Erythroblast (primary cell): ENCODE measurements around the gene EFCAB13.
"Not testable (repeated sequence)": the region's sequence is repeated elsewhere in the genome, so short reads cannot be mapped to it uniquely, and the experiment has no call there.

Experiments used
- DNase-seq, 2 experiments: peaks; one replicate each; lab custom pipeline; 2025; lab: John Stamatoyannopoulos, UW
- GATA1 ChIP-seq: IDR thresholded peaks from 2 replicates; pipeline ENCODE4 v1.6.1; 2011; ENCODE audit warnings: low read depth, mild to moderate bottlenecking, control low read depth, low read length, moderate library complexity
- POLR2A ChIP-seq: IDR thresholded peaks from 2 replicates; pipeline ENCODE4 v1.6.1; 2011; ENCODE audit warnings: mild to moderate bottlenecking, low read length

Gene EFCAB13

DNA sequence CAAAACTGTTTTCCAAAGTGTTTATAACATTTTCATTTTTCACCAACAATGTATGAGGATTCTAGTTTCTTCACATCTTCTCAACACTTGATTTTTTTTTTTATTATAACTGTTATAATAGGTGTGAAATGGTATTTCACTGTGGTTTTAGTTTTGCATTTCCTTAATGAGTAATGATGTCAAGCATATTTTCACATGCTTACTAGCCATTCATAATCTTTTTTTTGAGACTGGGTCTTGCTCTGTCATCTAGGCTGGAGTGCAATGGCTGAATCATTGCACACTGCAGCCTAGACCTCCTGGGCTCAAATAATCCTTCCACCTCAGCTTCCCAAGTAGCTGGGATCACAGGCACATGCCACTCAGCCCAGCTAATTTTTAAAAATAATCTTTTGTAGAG is 65.1 kb downstream of the EFCAB13 start:
- no peak for DNase-seq

DNA sequence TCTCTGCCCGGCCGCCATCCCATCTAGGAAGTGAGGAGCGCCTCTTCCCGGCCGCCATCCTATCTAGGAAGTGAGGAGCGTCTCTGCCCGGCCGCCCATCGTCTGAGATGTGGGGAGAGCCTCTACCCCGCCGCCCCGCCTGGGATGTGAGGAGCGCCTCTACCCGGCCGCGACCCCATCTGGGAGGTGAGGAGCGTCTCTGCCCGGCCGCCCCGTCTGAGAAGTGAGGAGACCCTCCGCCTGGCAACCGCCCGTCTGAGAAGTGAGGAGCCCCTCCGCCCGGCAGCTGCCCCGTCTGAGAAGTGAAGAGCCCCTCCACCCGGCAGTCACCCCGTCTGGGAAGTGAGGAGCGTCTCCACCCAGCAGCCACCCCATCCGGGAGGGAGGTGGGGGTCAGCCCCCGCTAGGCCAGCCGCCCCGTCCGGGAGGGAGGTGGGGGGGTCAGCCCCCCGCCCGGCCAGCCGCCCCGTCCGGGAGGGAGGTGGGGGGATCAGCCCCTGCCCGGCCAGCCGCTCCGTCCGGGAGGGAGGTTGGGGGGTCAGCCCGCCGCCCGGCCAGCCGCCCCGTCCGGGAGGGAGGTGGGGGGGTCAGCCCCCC is 73.9 kb downstream of the EFCAB13 start:
- not testable (repeated sequence) for DNase-seq

More for the DNA sequence above, 65.1 kb downstream of the EFCAB13 start:
- no peak for TF ChIP-seq POLR2A
- no peak for TF ChIP-seq GATA1

DNA sequence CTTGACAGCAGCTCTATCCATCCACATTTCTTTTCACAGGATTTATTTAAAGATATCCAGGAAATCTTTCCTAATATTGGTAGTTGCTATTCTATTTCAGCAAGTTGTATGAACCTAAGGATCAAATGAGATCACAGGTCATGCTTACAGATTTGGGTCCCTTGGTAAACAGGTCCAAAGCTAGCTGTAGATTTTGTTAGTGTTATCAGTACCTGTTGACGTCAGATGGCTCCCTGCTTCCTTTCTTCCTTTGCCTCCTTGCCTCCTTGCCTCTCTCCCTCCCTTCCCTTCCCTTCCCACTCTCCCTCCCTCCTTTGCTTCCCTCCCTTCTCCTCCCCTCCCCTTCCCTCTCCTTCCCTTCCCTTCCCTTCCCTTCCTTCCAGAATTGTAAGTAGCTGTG is 76.6 kb downstream of the EFCAB13 start:
- no peak for DNase-seq
- no peak for TF ChIP-seq POLR2A
- TF ChIP-seq GATA1, result no peak

DNA sequence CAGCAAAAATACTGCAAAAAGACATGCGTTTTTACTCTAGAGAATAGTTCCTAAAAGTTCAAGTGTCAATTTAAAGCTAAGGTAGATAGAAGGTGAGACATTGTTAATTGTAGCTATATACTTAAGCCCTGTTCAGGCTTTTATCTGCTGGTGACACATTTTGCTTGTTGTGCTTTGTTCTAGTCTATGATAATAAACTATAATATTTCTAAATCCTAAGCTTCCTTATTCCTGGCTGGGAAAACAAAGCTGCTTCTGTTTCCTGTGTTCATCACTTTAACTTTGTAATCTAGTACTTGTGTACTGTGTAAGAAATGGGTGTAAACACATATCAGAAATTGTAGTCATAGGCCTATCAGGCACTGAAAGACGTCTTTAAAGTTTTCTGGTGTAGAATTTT is 77.3 kb downstream of the EFCAB13 start:
- no peak for DNase-seq

GRCh38 chr17:47404006-47404405 is 80.3 kb downstream of the EFCAB13 start:
- no peak for TF ChIP-seq GATA1
- no peak for DNase-seq

More for the DNA sequence above, 77.3 kb downstream of the EFCAB13 start:
- TF ChIP-seq GATA1, result no peak
- TF ChIP-seq POLR2A, result no peak

GRCh38 chr17:47404875-47405274 is 81.1 kb downstream of the EFCAB13 start:
- no peak for DNase-seq
- TF ChIP-seq GATA1 (no peak), POLR2A (no peak)

GRCh38 chr17:47413872-47414271 is 90.1 kb downstream of the EFCAB13 start:
- TF ChIP-seq GATA1 (no peak), POLR2A (no peak)
- DNase-seq, result no peak

DNA sequence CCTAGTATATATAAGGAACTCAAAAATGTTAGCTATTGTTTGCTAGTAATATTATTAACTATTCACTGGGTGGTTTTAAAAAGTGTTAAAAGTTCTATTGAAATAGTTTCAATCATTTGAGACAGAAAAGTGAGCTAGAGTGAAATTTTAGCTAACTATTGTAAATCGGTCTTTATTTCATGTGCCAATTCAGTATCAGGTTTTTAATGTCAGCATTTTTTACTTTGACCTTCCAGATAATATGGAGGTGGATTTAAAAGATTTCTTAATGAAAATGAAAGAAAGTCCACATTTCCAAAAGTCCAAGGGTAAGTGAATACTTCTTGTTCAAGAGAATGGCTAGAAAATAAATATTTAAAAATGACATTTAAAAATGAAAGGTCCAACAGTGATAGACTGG is 90.9 kb downstream of the EFCAB13 start:
- TF ChIP-seq POLR2A (no peak), GATA1 (no peak)

GRCh38 chr17:47423406-47424295 is 99.9 kb downstream of the EFCAB13 start:
- DNase-seq, result peak; percentile 24 to 28
- TF ChIP-seq GATA1 (no peak), POLR2A (no peak)

More for the DNA sequence above, 90.9 kb downstream of the EFCAB13 start:
- DNase-seq, result no peak

DNA sequence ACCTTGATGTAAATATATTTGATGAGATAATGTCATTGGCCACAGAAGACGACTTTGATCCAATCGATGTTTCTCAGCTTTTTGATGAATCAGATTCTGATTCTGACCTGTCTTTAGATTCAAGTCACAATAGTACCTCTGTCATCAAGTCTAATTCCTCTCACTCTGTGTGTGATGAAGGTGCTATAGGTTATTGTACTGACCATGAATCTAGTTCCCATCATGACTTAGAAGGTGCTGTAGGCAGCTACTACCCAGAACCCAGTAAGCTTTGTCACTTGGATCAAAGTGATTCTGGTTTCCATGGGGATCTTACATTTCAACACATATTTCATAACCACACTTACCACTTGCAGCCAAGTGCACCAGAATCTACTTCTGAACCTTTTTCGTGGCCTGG is 101.5 kb downstream of the EFCAB13 start:
- DNase-seq, result not testable (repeated sequence)

DNA sequence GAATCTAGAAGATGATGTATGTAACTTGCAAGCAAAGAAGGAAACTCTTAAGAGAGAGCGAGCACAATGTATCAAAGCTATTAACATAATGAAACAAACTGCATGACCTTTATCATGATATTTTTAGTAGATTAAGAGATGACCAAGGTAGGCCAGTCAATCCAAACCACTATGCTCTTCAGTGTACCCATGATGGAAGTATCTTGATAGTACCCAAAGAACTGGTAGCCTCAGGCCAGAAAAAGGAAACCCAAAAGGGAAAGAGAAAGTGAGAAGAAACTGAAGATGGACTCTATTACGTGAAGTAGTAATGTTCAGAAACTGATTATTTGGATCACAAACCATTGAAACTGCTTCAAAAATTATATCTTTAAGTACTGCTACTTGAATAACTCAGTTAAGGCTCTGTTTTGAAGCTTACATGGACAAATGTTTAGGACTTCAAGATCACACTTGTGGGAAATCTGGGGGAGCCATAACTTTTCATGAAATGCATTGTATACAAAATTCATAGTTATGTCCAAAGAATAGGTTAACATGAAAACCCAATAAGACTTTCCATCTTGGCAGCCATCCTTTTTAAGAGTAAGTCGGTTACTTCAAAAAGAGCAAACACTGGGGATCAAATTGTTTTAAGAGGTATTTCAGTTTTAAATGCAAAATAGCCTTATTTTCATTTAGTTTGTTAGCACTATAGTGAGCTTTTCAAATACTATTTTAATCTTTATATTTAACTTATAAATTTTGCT is 102.3 kb downstream of the EFCAB13 start:
- DNase-seq, result not testable (repeated sequence)

DNA sequence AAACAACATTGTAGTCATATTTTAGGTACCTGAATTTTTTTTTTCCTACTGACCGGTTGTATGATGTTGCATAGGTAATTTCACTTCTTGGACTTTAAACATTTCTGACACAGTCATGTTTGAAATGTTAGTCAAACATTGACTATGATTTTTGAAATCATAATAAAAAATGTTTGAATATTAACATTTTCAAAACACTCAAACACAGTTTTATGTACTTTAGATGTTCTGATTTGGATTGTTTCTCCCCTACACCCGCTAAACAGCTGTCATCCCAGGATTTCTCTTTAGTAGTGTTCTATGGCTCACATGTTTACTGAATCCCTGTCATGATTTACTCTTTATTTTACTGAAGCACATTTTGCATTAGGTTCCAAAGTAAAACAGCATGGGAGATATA is 104.2 kb downstream of the EFCAB13 start:
- no peak for DNase-seq
- TF ChIP-seq POLR2A, result no peak
- no peak for TF ChIP-seq GATA1

DNA sequence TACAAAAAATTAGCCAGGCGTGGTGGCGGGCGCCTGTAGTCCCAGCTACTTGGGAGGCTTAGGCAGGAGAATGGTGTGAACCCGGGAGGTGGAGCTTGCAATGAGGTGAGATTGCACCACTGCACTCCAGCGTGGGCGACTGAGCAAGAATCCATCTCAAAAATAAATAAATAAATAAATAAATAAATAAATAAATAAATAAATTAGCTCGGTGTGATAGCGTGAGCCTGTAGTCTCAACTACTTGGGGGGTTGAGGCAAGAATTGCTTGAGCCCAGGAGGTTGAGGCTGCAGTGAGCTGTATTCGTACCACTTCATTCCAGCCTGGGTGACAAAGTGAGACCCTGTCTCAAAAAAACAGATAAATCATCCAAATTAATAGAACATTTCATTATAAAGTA is 108.5 kb downstream of the EFCAB13 start:
- DNase-seq, result not testable (repeated sequence)

DNA sequence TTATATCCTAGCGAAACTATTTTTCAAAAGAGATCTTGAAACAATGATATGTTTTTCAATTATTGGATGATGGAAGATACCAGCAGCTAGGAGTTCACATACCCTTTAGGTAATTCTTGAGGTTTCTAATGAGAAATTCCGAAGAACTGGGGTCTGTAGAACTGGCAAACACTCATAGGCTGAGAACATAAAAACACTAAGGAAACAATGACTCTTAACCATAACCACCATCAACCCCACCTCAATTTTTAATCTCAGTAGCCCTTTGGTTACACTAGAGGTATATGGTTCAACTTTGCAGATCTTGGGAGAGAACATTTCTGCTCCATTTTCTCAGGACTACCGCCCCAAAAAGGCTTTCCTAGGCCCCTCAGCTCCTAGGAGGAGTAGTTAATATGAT is 141.4 kb downstream of the EFCAB13 start:
- DNase-seq, result no peak
- TF ChIP-seq GATA1, result no peak
- no peak for TF ChIP-seq POLR2A

DNA sequence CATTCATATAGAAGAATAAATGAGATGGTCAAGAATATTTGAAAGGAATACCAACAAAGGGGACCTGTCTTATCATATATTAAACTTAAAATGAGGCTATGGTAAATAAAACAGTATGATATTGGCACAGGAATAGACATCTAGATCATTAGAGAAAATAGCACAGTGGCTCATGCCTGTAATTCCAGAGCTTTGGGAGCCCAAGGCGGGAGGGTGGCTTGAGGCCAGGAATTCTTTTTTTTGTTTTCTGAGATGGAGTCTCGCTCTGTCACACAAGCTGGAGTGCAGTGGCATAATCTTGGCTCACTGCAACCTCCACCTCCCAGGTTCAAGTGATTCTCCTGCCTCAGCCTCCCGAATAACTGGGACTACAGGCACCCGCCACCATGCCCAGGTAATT is 143.2 kb downstream of the EFCAB13 start:
- DNase-seq, result not testable (repeated sequence)
